PC-3 (cell line): ENCODE results near the gene SAA4.
"Not testable (repeated sequence)": the region's sequence is repeated elsewhere in the genome, so short reads cannot be mapped to it uniquely, and the experiment has no call there.

Experiments used
- CTCF ChIP-seq: fragments of 300-600 bp; sonication (generic); conservative IDR thresholded peaks from 2 replicates; pipeline ENCODE4 v1.5.1; 2017; ENCODE audit warnings: antibody characterized with exemption, low read depth, mild to moderate bottlenecking, low read length
- EZH2 ChIP-seq: fragments of 300-600 bp; sonication (generic); IDR thresholded peaks from one replicate; pipeline ENCODE4 v1.6.1; 2017; ENCODE audit warnings: antibody characterized with exemption, mild to moderate bottlenecking, low read length; ENCODE audit not compliant: unreplicated experiment
- EZH2phosphoT487 ChIP-seq: fragments of 300-600 bp; sonication (generic); IDR thresholded peaks from 2 replicates; pipeline ENCODE4 v1.6.1; 2018; ENCODE audit warnings: mild to moderate bottlenecking, antibody characterized with exemption, low read length, borderline replicate concordance

GRCh38 chr11:18247191-18247581 is 10.6 kb upstream of the SAA4 start:
- TF ChIP-seq CTCF, EZH2phosphoT487, EZH2: not testable (repeated sequence)
